Karpas-422 (cell line): ENCODE results near the gene DLST. TPM values are rescaled to one million over a fixed set of nuclear protein-coding genes. Genes with fewer than 3 reads are reported as not detected.

Experiments used
- DNase-seq: peaks from one replicate; pipeline ENCODE4 v3.0.0-alpha.2; 2015
- H2AFZ ChIP-seq: fragments of 200-600 bp; sonication (generic); 2 replicates; pipeline ENCODE4 v1.6.1; 2014; ENCODE audit warnings: antibody characterized with exemption, low read length, mixed read lengths
- H3K27ac ChIP-seq: fragments of 200-600 bp; sonication (generic); 2 replicates; pipeline ENCODE4 v1.5.1; 2014; ENCODE audit warnings: mild to moderate bottlenecking, low read length, moderate library complexity
- H3K27me3 ChIP-seq: fragments of 200-600 bp; sonication (generic); 2 replicates; pipeline ENCODE4 v1.6.1; 2014; ENCODE audit warnings: low read length, mixed read lengths
- H3K36me3 ChIP-seq: fragments of 200-600 bp; sonication (generic); 2 replicates; pipeline ENCODE4 v1.6.1; 2014; ENCODE audit warnings: low read length, mixed read lengths; ENCODE audit not compliant: insufficient read depth
- H3K4me1 ChIP-seq: fragments of 200-600 bp; sonication (generic); 2 replicates; pipeline ENCODE4 v1.6.1; 2014; ENCODE audit warnings: mild to moderate bottlenecking, low read length, mixed read lengths
- H3K4me2 ChIP-seq: fragments of 200-600 bp; sonication (generic); 2 replicates; pipeline ENCODE4 v1.6.1; 2014; ENCODE audit warnings: low read length, low read depth, mild to moderate bottlenecking; ENCODE audit not compliant: poor library complexity, severe bottlenecking
- H3K4me3 ChIP-seq: fragments of 200-600 bp; sonication (generic); 2 replicates; pipeline ENCODE4 v1.5.1; 2014; ENCODE audit warnings: mild to moderate bottlenecking, antibody characterized with exemption, low read length, mixed read lengths
- H3K79me2 ChIP-seq: fragments of 200-600 bp; sonication (generic); 2 replicates; pipeline ENCODE4 v1.6.1; 2014; ENCODE audit warnings: mild to moderate bottlenecking, low read length, mixed read lengths
- H3K9ac ChIP-seq: fragments of 200-600 bp; sonication (generic); 2 replicates; pipeline ENCODE4 v1.6.0; 2014; ENCODE audit warnings: low read length
- H3K9me2 ChIP-seq: fragments of 200-600 bp; sonication (generic), shearing (Covaris generic); replicated peaks from 2 replicates; pipeline ENCODE4 v1.6.0; 2014; ENCODE audit warnings: mild to moderate bottlenecking, low read length, moderate library complexity; ENCODE audit not compliant: insufficient read depth
- H3K9me3 ChIP-seq: fragments of 300-700, 200-600 bp; sonication (generic); 2 replicates; pipeline ENCODE4 v1.6.1; 2014; ENCODE audit warnings: low read length, mixed read lengths
- H4K20me1 ChIP-seq: fragments of 200-600 bp; sonication (generic); 2 replicates; pipeline ENCODE4 v1.6.1; 2014; ENCODE audit warnings: mild to moderate bottlenecking, antibody characterized with exemption, low read length, low read depth; ENCODE audit not compliant: insufficient read depth
- total RNA-seq: library from RNA; depleted of rRNA; stranded (reverse); fragments of >200 nt; shearing (Covaris generic); gene quantifications from 2 replicates; pipeline ENCODE4 v1.2.3, GENCODE V29; 2014; ENCODE audit warnings: low replicate concordance

Gene DLST
- total RNA-seq, 1 experiment from 2014 or later = 105 TPM

GRCh38 chr14:74893614-74894091 is 11.9 kb downstream of the DLST start:
- H3K9ac ChIP-seq = no peak overlapping the region
- no peaks in the 10 kb centered on the region for H3K9me2 ChIP-seq
- no peak overlapping the region for H3K27ac ChIP-seq
- no peak overlapping the region for H3K4me3 ChIP-seq
- H2AFZ ChIP-seq = no peak overlapping the region
- DNase-seq = no peak
- H3K4me2 ChIP-seq = no peak overlapping the region
- H3K27me3 ChIP-seq = no peaks in the 10 kb centered on the region
- no peaks in the 10 kb centered on the region for H3K9me3 ChIP-seq
- peaks cover 84% of the 10 kb centered on the region for H3K36me3 ChIP-seq
- H3K79me2 ChIP-seq = peaks cover 19% of the 10 kb centered on the region
- H3K4me1 ChIP-seq = peaks cover 27% of the 10 kb centered on the region
- 0 out of 2 replicates have a peak, but pooled peaks cover 2% of the 10 kb centered on the region for H4K20me1 ChIP-seq

- Histone ChIP-seq H3K4me2 (no peak overlapping the region), H4K20me1 (0 out of 2 replicates have a peak, but pooled peaks cover under 1% of the 10 kb centered on the region), H3K36me3 (peaks cover 90% of the 10 kb centered on the region), H3K79me2 (peaks cover 9% of the 10 kb centered on the region), H3K4me1 (peaks cover 29% of the 10 kb centered on the region), H3K9me3 (no peaks in the 10 kb centered on the region), H3K27me3 (no peaks in the 10 kb centered on the region), H3K9ac (no peak overlapping the region), H2AFZ (no peak overlapping the region), H3K9me2 (no peaks in the 10 kb centered on the region), H3K27ac (no peak overlapping the region), H3K4me3 (no peak overlapping the region)
- no peak for DNase-seq
Observed at GRCh38 chr14:74896400-74896799, 14.7 kb downstream of the DLST start.

DNA sequence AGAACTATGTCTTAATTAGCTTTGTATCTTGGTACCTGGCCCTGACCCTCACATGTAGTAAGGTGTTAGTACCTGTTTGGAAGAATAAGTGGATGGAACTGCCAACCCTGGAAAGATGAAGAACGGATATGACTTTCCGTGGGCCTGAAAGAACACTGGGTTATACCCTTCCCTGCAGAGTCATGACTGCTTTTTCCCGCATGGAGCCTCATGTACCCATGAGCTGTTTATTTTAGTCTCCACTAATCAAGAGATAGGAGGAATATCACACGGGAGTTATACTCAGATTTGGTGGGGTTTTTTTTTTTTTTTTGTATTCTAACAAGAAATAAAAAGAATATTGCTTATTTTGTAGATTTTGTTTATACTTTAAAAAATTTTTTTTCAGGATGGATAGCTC is 15.9 kb downstream of the DLST start:
- Histone ChIP-seq H3K9me3 (no peaks in the 10 kb centered on the region), H3K9ac (no peak overlapping the region), H3K4me1 (peaks cover 31% of the 10 kb centered on the region), H3K79me2 (peaks cover 9% of the 10 kb centered on the region), H3K27ac (no peak overlapping the region), H3K9me2 (no peaks in the 10 kb centered on the region), H3K4me2 (no peak overlapping the region), H4K20me1 (no peaks in the 10 kb centered on the region), H3K27me3 (no peaks in the 10 kb centered on the region), H2AFZ (no peak overlapping the region), H3K4me3 (no peak overlapping the region), H3K36me3 (peaks cover 91% of the 10 kb centered on the region)
- no peak for DNase-seq

- Histone ChIP-seq H3K9me3 (no peaks in the 10 kb centered on the region), H2AFZ (no peak overlapping the region), H3K27ac (no peak overlapping the region), H3K4me3 (no peak overlapping the region), H3K36me3 (peaks cover 89% of the 10 kb centered on the region), H4K20me1 (no peaks in the 10 kb centered on the region), H3K4me1 (peaks cover 31% of the 10 kb centered on the region), H3K27me3 (no peaks in the 10 kb centered on the region), H3K79me2 (peaks cover 9% of the 10 kb centered on the region), H3K4me2 (no peak overlapping the region), H3K9me2 (no peaks in the 10 kb centered on the region), H3K9ac (no peak overlapping the region)
- DNase-seq = no peak
Observed at GRCh38 chr14:74898083-74898482, 16.4 kb downstream of the DLST start.

GRCh38 chr14:74898694-74899093 is 17.0 kb downstream of the DLST start:
- H3K9me2 ChIP-seq = no peaks in the 10 kb centered on the region
- no peaks in the 10 kb centered on the region for H4K20me1 ChIP-seq
- no peak overlapping the region for H3K9ac ChIP-seq
- no peaks in the 10 kb centered on the region for H3K9me3 ChIP-seq
- peaks cover 85% of the 10 kb centered on the region for H3K36me3 ChIP-seq
- H3K4me3 ChIP-seq = no peak overlapping the region
- no peak for DNase-seq
- no peaks in the 10 kb centered on the region for H3K27me3 ChIP-seq
- H3K4me2 ChIP-seq = no peak overlapping the region
- H3K79me2 ChIP-seq = peaks cover 9% of the 10 kb centered on the region
- H2AFZ ChIP-seq = no peak overlapping the region
- H3K4me1 ChIP-seq = peaks cover 31% of the 10 kb centered on the region
- no peak overlapping the region for H3K27ac ChIP-seq

- Histone ChIP-seq H3K9me3 (no peaks in the 10 kb centered on the region), H3K36me3 (peaks cover 68% of the 10 kb centered on the region), H3K79me2 (no peaks in the 10 kb centered on the region)
Observed at GRCh38 chr14:74902941-74903705, 21.4 kb downstream of the DLST start.

GRCh38 chr14:74904635-74905503 is 23.2 kb downstream of the DLST start:
- no peaks in the 10 kb centered on the region for H3K27me3 ChIP-seq
- H3K27ac ChIP-seq = peak overlapping the region; percentile 90
- DNase-seq = no peak
- no peak overlapping the region for H3K4me3 ChIP-seq
- peaks cover 52% of the 10 kb centered on the region for H3K36me3 ChIP-seq
- no peaks in the 10 kb centered on the region for H3K9me3 ChIP-seq
- H3K4me2 ChIP-seq = peak overlapping the region; percentile 85
- no peaks in the 10 kb centered on the region for H3K79me2 ChIP-seq
- no peak overlapping the region for H2AFZ ChIP-seq
- peak overlapping the region; percentile 56; the same call in 1 of the 2 replicates for H3K9ac ChIP-seq
- H3K4me1 ChIP-seq = peaks cover 60% of the 10 kb centered on the region
- H3K9me2 ChIP-seq = no peaks in the 10 kb centered on the region
- H4K20me1 ChIP-seq = no peaks in the 10 kb centered on the region

More at GRCh38 chr14:74902941-74903705, 21.4 kb downstream of the DLST start:
- H3K27me3 ChIP-seq = no peaks in the 10 kb centered on the region
- H3K9ac ChIP-seq = peak overlapping the region; percentile 69
- H3K4me3 ChIP-seq = peak overlapping the region; percentile 61; the same call in 1 of the 2 replicates
- H3K4me2 ChIP-seq = peak overlapping the region; percentile 85
- peak overlapping the region; percentile 90 for H3K27ac ChIP-seq
- DNase-seq = peak; percentile 70
- H3K9me2 ChIP-seq = no peaks in the 10 kb centered on the region
- H3K4me1 ChIP-seq = peaks cover 60% of the 10 kb centered on the region
- no peak overlapping the region for H2AFZ ChIP-seq
- no peaks in the 10 kb centered on the region for H4K20me1 ChIP-seq

GRCh38 chr14:74905595-74906142 is 24.0 kb downstream of the DLST start:
- peaks cover 44% of the 10 kb centered on the region for H3K36me3 ChIP-seq
- H3K9me3 ChIP-seq = no peaks in the 10 kb centered on the region
- H3K27me3 ChIP-seq = no peaks in the 10 kb centered on the region
- H3K4me2 ChIP-seq = no peak overlapping the region
- H3K9me2 ChIP-seq = no peaks in the 10 kb centered on the region
- H2AFZ ChIP-seq = no peak overlapping the region
- H3K4me1 ChIP-seq = peaks cover 60% of the 10 kb centered on the region
- peak overlapping the region; percentile 90 for H3K27ac ChIP-seq
- H3K9ac ChIP-seq = 0 out of 2 replicates have a peak overlapping the region, but pooled peaks have one; percentile 5
- H3K4me3 ChIP-seq = no peak overlapping the region
- peak; percentile 93 for DNase-seq
- no peaks in the 10 kb centered on the region for H3K79me2 ChIP-seq
- no peaks in the 10 kb centered on the region for H4K20me1 ChIP-seq
